T-helper 2 cell treated with Interferon-gamma antibody and Interleukin-4, amounts not matched to agents 100 ng/mL and 5 ng/mL, for 36 hours (primary cell): Measurements from ENCODE around the gene CSDE1. TPM values are rescaled to one million over a fixed set of nuclear protein-coding genes. Genes with fewer than 3 reads are reported as not detected.

Experiments
- intact Hi-C: fragments of 100-400 bp; cut with micrococcal nuclease; formaldehyde crosslinking; loops from one replicate; pipeline ENCODE4 v1.15.1; 2023
- total RNA-seq: library from RNA; stranded (reverse); gene quantifications from 2 replicates; pipeline ENCODE4 v1.2.3, GENCODE V29; 2022

CSDE1 gene
- total RNA-seq, 1 donor from 2014 or later = 346 TPM

DNA sequence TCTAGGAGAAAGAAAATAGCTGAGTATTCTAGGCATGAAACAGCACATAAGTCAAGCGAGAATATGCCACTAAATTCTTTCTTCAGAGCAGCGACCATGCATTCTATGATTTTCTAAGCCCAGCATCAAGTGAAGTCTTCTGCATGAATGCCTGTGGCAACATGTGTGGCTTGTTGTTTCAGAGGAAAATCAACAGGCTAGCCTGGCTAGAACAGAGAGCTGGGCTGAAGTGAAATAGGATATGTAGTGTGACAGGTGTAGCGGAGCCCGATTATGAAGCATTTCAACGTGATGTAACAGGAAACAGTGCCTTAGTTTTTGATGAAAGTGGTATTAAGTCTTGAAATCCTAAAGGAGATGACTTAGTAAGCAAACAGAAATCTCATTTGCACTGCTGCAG lies 7.0 kb downstream of the CSDE1 start:
- intact Hi-C loops = no loop called here

DNA sequence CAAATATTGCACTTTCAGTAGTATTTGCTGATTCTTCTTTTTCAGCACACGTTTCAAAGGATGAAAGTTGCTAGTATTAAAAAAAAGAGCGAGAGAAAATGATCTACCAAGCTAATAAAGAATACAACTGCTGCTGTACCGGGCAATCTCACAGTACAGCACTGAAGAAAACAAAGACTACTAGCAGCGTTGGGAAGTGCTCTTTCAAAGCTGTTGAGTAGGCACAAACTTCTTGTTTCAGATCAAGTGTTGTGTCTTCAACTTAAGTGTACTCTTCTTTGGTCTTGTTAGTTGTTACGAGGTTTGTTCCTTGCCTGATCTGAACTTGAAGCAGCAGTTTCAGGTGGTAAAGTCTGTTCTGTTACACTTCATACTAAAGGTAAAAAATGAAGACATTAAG lies 7.9 kb downstream of the CSDE1 start:
- intact Hi-C loops = no loop called here

DNA sequence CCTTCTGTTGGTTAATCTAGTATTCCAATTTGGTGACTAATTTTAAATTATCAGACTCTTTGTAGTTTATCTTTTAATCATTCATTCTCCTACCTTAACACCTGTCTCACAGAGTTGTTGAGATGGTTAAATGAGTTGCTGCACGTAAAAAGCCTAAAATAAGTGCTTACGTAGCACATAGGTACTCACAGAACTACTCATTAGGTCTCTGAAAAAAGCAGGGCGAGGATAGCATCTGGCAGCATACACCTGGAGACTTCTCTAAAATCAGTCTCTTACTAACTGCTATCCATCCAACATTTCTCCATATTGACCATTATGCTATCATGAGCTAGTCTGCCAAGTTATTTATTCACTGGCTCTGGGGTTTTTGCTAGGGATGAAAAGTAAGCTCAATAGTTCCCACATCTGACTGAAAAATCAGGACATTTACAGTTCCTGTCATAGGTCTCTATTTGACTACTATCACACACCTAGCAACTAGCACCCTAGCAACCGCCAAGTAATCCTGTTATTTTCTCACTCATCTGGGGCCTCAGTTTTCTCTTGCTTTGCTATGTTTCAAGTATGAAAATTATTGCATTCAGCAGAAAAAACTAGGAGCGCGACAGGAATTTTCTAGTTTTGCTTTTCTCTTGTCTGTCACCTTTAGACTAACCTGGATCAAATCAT lies 11.2 kb downstream of the CSDE1 start:
- intact Hi-C loops = no loop called here

- intact Hi-C loops = no loop called here
These were observed 12.5 kb downstream of the CSDE1 start for GRCh38 chr1:114745291-114745690.

DNA sequence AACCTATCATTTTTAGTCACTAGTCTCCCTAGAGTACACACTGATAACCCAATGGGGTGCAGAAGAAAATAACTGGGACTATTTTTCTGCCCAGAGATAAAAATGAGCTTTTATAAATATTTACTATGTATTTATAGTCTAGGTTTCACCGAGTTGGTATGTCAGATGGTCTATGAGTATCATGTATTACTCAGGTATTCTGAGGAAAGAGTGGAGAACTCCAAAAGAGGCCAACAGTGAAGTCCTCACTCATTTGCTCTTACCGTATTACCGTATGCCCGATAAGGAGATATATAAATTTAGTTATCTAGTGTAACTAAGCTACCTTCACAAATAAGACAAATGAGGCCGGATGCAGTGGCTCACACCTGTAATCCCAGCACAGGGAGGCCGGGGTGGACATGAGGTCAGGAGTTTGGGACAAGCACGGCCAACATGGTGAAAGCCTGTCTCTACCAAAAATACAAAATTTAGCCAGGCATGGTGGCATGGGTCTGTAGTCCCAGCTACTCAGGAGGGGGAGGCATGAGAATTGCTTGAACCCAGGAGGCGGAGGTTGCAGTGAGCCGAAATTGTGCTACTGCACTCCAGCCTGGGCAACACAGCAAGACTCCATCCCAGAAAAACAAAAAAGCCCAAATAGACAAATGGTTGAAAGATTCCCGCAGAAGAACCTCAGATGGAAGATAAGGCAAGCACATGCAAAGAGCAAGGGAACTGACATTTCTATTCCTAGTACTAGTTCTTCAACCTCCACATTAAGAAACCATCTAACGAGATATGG lies 15.6 kb downstream of the CSDE1 start:
- intact Hi-C loops = no loop called here

- intact Hi-C loops = no loop called here
These were observed 17.5 kb downstream of the CSDE1 start for GRCh38 chr1:114740331-114740730.

DNA sequence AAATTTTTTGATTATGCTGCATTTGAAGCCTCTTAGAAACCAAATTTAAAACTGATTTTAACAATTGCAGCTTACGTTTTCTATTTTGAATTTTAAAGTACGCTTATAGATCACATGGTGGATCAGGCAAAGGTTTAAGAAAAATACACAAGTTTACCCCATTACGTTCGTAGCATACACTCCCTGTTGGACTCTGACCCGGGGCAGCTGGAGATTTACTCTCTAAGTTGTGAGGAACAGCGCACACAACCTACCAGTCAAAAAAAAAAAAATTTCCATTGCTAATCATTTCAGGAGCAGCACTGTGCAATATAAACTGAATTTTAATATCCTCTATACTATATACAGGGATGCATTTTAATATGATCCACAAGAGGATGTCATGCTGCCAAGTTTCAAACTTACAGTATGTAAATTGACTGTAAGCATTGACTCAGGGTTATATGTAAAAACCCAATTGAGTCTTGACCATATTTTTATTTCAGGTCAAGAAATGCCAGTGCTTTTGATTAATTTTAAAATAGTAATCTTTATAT lies 20.4 kb downstream of the CSDE1 start:
- intact Hi-C loops = no loop called here

GRCh38 chr1:114735479-114735878 lies 22.3 kb downstream of the CSDE1 start:
- intact Hi-C loops = no loop called here

- intact Hi-C loops = no loop called here
These were observed 28.0 kb downstream of the CSDE1 start for GRCh38 chr1:114729782-114730181.

GRCh38 chr1:114728553-114728952 lies 29.2 kb downstream of the CSDE1 start:
- intact Hi-C loops = no loop called here

DNA sequence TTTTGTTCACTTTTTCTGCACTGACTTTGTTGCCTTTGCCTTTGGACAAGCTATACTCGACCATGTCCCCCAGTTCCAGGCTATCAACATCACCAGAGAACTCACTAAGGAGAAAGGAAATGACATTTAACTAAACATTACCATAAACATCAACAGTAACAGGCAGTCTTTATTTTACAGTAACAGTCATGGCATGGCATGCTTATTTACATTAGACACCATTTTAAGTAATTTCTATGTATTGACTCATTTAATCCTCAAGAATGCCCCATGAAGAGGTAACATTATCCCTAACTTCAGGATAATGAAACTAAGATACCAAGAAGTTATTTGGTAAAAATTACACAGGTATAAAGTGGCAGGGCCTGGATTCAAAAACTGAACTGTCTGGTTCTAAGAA lies 32.6 kb downstream of the CSDE1 start:
- intact Hi-C loops = no loop called here

GRCh38 chr1:114723915-114724314 lies 33.9 kb downstream of the CSDE1 start:
- intact Hi-C loops = no loop called here

GRCh38 chr1:114723457-114723856 lies 34.3 kb downstream of the CSDE1 start:
- intact Hi-C loops = no loop called here

GRCh38 chr1:114720492-114720891 lies 37.3 kb downstream of the CSDE1 start:
- intact Hi-C loops = no loop called here

- intact Hi-C loops = loop anchor here (5.0 to 10.0 kb wide), 3 partner anchors 378 to 905 kb away; partner anchors contain the start of gene RSBN1
These were observed 38.4 kb downstream of the CSDE1 start for GRCh38 chr1:114719424-114719787.

GRCh38 chr1:114718661-114719423 lies 38.9 kb downstream of the CSDE1 start:
- intact Hi-C loops = loop anchor here (5.0 to 10.0 kb wide), 3 partner anchors 378 to 904 kb away; partner anchors contain the start of gene RSBN1

DNA sequence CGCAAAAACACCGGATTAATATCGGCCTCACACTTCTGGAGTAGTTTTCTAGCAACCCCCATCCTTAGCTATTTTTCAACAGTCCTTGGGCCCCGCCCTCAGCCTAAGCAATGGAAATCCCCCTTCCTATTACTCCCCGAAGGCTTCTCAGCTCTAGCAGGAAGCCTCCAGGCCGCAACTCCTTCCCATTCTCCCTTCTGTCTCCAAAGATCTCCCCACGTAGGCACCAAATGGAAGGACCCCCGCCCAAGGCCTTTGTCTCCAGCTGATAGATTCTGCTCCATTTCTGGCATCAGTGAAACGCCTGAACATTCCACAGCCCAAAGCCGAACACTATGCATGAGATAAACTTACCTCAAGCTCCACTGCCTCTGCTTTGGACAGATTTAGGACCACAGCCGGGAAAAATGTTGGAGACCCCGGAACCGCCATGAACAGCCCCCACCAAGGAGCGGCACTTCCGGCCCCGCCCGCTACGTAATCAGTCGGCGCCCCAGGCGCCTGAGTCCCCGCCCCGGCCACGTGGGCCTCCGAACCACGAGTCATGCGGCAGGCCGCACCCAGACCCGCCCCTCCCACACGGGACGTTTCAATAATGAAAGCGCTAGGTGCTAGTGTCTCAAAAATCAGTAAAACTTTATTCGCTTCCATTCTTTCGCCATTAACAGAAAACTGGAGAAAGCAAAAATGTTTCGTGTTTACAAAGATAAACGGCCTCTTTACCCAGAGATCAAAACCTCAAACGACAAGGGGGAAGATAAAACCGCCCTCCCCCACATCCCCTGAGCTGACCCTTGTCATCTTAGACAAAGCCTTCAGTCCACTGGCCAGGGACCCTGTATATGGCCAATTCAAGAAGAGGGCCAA lies 41.2 kb downstream of the CSDE1 start, which contains the start of gene NRAS:
Gene NRAS (minus strand): TSS at position 468 of the 867 bp plus-strand sequence. CDS start 611 bp downstream, outside the sequence.
- intact Hi-C loops = loop anchor here (1.0 to 10.0 kb wide), 10 partner anchors 41 to 926 kb away; partner anchors contain the start of genes BCAS2, CSDE1, DENND2C and RSBN1

- intact Hi-C loops = loop anchor here (1.0 to 10.0 kb wide), 10 partner anchors 41 to 927 kb away; partner anchors contain the start of genes BCAS2, CSDE1, DENND2C and RSBN1
These were observed 41.9 kb downstream of the CSDE1 start for GRCh38 chr1:114715952-114716303.

GRCh38 chr1:114712977-114713376 lies 44.8 kb downstream of the CSDE1 start:
- intact Hi-C loops = loop anchor here (10.0 kb wide), 2 partner anchors 778 to 898 kb away; partner anchors contain the start of gene RSBN1

- intact Hi-C loops = loop anchor here (10.0 kb wide), 2 partner anchors 776 to 896 kb away; partner anchors contain the start of gene RSBN1
These were observed 47.4 kb downstream of the CSDE1 start for GRCh38 chr1:114710360-114710759.
